Measurements from ENCODE around the gene IQCK. TPM values are rescaled to one million over a fixed set of nuclear protein-coding genes. Genes with fewer than 3 reads are reported as not detected.

IQCK gene
- total and polyA plus RNA-seq, 3 donors from 2014 or later = 77.8 to 102 (median 91.3) TPM

DNA sequence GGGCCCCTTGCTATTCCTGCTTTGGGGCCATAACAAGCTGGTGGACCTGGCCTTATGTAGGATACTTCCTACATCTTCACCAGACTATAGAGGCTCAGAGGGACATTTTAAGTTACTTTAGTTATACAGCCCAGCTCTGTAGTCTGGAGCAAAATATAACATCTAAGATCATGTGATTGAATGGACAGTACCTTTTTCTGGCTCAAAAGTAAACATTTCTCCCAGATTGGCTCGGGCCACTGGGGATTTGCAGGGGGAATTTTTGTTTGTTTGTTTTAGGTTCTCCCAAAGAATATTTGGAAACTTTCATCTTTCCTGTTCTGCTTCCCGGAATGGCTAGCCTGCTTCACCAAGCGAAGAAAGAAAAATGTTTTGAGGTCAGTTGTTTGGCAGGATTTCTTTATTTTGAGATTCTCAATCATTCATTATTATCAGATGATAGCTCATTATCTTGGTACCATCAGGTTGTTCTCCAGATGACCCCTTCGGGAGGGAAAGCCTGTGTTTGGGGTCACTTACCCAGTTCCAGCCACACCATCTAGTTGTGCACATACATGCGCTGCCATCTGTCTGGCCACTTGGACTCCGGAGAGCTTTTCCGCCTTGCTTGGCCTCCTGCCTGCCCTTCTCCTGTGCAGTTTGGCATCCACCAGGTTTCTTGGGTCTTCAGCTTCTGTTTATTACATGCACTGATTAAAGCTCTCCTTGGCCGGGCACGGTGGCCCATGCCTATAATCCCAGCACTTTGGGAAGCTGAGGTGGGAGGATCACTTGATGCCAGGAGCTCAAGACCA, 17.2 kb downstream of the IQCK start:
- Histone ChIP-seq H3K4me3 (no peak overlapping the region), H3K36me3 (ENCODE audit: low read depth, missing control alignments) (no peaks in the 10 kb centered on the region), H3K9me3 (no peaks in the 10 kb centered on the region), H3K4me1 (peaks cover 8% of the 10 kb centered on the region), H3K27me3 (no peaks in the 10 kb centered on the region), H3K27ac (peak overlapping the region; percentile 38 to 58)
- WGBS, 2 donors = 60 to 71% methylated on average over 9 of the region's 9 CpGs
- intact Hi-C loops (cut with DNase I; ENCODE audit: low total_unique reads) = no loop called here
- no peak for TF ChIP-seq POLR2A (IDR thresholded peaks at IDR 0.05)
- TF ChIP-seq, protein P1, sequence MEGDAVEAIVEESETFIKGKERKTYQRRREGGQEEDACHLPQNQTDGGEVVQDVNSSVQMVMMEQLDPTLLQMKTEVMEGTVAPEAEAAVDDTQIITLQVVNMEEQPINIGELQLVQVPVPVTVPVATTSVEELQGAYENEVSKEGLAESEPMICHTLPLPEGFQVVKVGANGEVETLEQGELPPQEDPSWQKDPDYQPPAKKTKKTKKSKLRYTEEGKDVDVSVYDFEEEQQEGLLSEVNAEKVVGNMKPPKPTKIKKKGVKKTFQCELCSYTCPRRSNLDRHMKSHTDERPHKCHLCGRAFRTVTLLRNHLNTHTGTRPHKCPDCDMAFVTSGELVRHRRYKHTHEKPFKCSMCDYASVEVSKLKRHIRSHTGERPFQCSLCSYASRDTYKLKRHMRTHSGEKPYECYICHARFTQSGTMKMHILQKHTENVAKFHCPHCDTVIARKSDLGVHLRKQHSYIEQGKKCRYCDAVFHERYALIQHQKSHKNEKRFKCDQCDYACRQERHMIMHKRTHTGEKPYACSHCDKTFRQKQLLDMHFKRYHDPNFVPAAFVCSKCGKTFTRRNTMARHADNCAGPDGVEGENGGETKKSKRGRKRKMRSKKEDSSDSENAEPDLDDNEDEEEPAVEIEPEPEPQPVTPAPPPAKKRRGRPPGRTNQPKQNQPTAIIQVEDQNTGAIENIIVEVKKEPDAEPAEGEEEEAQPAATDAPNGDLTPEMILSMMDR (IDR thresholded peaks at IDR 0.05) = no peak
- DNase-seq = no peak

DNA sequence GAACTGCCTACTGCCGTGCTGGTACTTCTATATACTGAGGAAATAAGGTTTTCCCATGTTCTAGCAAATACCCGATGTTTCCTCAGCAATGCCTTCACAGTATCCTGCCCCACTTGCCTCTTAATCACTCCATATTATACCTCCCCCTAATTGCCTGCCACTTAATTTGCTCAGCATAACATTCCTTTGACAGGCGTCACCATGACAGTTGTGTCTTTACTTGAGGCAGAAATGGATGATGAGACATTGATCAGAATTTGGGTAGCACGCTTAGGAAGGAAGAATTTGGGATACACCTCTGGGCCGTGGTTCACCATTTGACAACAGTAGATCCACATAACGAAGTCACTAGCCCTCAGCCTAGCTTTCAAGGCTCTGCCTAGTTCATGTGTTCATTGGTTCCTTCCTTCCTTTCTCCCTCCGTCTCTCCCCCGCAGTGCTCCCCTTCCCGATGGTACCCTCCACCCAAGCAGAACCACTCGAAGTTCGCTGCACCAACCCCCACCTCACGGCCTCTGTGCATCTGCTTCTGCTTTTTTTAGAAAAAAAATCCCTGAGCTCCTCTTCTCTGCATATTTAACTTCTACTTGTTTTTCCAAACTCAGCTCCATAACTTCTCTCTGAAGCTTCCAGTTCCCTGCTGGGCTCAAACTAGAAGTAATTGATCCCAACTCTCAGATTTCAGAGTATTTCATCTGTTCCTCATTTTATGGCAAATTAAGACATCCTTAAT, 19.4 kb downstream of the IQCK start:
- Histone ChIP-seq H3K27ac (no peak overlapping the region), H3K27me3 (no peaks in the 10 kb centered on the region), H3K36me3 (ENCODE audit: low read depth, missing control alignments) (no peaks in the 10 kb centered on the region), H3K4me1 (peaks cover 8% of the 10 kb centered on the region), H3K9me3 (no peaks in the 10 kb centered on the region), H3K4me3 (no peak overlapping the region)
- intact Hi-C loops (cut with DNase I; ENCODE audit: low total_unique reads) = no loop called here
- TF ChIP-seq, protein P1 (IDR thresholded peaks at IDR 0.05) = no peak
- no peak for TF ChIP-seq POLR2A (IDR thresholded peaks at IDR 0.05)
- DNase-seq = no peak
- WGBS, 2 donors = 84 to 88% methylated on average over 12 of the region's 12 CpGs

DNA sequence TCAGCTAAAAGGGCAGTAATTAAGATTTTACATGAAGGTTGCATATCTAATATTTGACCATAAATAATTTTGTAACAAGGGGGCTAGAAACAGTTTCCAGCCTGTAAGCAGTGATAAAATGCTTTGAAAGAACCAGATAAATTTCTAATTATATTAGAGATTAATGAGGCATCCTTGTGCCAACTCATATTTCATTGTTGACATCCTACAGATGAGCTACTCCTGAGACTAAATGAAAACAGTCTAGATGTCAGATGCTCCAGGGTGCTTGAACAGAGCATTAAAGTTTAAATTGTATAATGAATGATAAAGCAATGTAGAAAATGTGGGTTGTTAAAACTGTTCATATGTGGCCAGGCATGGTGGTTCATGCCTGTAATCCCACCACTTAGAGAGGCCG, 23.3 kb downstream of the IQCK start:
- H3K4me1 ChIP-seq = no peaks in the 10 kb centered on the region
- no peaks in the 10 kb centered on the region for H3K9me3 ChIP-seq
- no peaks in the 10 kb centered on the region for H3K36me3 ChIP-seq (ENCODE audit: low read depth, missing control alignments)
- DNase-seq = no peak
- H3K27ac ChIP-seq = no peak overlapping the region
- no peak for TF ChIP-seq POLR2A (IDR thresholded peaks at IDR 0.05)
- TF ChIP-seq, protein P1 (IDR thresholded peaks at IDR 0.05) = no peak
- intact Hi-C loops (cut with DNase I; ENCODE audit: low total_unique reads) = no loop called here
- WGBS, 2 donors = 92 to 94% methylated on average over 1 of the region's 1 CpG
- no peak overlapping the region for H3K4me3 ChIP-seq
- no peaks in the 10 kb centered on the region for H3K27me3 ChIP-seq

DNA sequence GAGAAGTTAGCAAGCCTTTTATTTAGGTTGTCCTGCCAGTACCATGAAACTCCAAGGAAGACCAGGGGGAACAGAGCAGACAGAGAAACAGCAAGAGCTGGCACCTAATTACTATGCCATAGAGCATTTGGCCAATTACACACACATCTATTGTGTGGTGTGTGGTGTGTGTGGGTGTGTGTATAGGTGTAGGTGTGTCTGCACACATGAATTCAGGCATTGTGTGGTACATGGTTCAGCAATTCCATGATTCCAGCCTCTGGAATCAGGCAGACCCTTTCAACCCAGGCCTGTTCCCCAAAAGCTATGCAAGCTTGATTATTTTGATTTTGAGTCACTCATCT, 25.7 kb downstream of the IQCK start:
- no peaks in the 10 kb centered on the region for H3K9me3 ChIP-seq
- no peaks in the 10 kb centered on the region for H3K4me1 ChIP-seq
- no peaks in the 10 kb centered on the region for H3K36me3 ChIP-seq (ENCODE audit: low read depth, missing control alignments)
- H3K27ac ChIP-seq = no peak overlapping the region
- intact Hi-C loops (cut with DNase I; ENCODE audit: low total_unique reads) = no loop called here
- H3K27me3 ChIP-seq = no peaks in the 10 kb centered on the region
- no peak for DNase-seq
- H3K4me3 ChIP-seq = no peak overlapping the region
- no peak for TF ChIP-seq POLR2A (IDR thresholded peaks at IDR 0.05)
- TF ChIP-seq, protein P1 (IDR thresholded peaks at IDR 0.05) = no peak

All from testis (tissue), 3 donors.